GM12801 (cell line): ENCODE results near the gene PRKRA.

Experiments
- TF ChIP-seq, protein P1 (sequence below): IDR thresholded peaks from one replicate; pipeline ENCODE4 v1.5.1; 2011; ENCODE audit warnings: control low read depth; ENCODE audit not compliant: insufficient read length; ENCODE audit errors: extremely low read depth

PRKRA gene

DNA sequence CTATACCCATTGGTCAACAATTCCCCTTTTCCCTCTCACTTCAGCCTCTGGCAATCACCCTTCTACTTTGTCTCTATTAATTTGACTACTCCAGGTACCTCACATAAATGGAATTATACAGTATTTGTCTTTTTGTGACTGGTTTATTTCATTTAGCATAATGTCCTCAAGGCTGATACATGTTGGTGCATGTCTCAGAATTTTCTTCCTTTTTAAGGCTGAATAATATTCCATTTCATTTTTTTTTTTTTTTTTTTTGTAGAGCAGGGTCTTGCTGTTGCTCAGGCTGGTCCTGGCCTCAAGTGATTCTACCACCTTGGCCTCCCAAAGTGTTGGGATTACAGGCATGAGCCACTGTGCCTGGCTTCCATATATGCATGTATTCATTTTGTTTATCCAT is 25.5 kb upstream of the PRKRA start:
- TF ChIP-seq, protein P1, sequence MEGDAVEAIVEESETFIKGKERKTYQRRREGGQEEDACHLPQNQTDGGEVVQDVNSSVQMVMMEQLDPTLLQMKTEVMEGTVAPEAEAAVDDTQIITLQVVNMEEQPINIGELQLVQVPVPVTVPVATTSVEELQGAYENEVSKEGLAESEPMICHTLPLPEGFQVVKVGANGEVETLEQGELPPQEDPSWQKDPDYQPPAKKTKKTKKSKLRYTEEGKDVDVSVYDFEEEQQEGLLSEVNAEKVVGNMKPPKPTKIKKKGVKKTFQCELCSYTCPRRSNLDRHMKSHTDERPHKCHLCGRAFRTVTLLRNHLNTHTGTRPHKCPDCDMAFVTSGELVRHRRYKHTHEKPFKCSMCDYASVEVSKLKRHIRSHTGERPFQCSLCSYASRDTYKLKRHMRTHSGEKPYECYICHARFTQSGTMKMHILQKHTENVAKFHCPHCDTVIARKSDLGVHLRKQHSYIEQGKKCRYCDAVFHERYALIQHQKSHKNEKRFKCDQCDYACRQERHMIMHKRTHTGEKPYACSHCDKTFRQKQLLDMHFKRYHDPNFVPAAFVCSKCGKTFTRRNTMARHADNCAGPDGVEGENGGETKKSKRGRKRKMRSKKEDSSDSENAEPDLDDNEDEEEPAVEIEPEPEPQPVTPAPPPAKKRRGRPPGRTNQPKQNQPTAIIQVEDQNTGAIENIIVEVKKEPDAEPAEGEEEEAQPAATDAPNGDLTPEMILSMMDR: no peak

- TF ChIP-seq, protein P1: no peak
These were observed 23.6 kb upstream of the PRKRA start for GRCh38 chr2:178474560-178474959.

DNA sequence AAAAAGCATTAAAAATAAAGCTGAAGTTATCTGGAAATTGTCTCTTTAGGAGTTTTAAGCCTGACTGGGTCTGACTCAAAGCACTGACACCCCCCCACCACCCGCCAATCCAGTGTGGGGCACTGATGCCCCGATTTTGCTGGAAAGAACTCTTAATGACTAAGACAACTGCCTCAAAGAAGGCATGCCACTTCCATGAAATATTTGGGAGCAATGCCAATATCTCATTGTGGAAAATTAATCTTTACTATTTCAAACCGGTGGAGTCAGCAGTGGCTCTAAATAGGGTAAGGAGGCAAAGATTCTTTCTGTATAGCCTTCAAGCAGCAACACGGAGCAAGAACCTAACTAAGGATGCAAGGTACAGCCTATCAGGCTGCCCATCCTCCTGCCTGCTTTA is 23.0 kb upstream of the PRKRA start:
- TF ChIP-seq, protein P1: no peak

DNA sequence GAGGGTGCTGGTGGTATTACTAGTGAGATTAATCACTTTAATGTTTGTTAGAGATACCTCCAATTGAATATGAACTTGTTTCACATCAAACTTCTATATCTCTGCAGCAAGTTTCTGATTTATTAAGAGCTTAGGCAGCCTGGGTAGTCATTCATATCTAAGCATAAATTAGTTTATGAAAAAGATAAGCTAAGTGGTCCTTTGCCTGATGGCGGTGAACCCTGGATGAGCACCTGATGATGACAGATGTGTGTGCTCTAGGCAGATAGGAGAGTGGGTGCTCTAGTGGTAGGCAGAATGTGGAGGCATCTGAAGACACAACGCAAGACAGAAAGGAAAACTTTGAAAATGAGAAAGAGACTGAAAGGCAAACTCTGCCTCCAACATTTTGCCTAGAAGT is 22.4 kb upstream of the PRKRA start:
- TF ChIP-seq, protein P1: no peak

- TF ChIP-seq, protein P1: no peak
These were observed 18.4 kb upstream of the PRKRA start for GRCh38 chr2:178469219-178469849.

- TF ChIP-seq, protein P1: no peak
These were observed 6.5 kb upstream of the PRKRA start for GRCh38 chr2:178457390-178457886.

DNA sequence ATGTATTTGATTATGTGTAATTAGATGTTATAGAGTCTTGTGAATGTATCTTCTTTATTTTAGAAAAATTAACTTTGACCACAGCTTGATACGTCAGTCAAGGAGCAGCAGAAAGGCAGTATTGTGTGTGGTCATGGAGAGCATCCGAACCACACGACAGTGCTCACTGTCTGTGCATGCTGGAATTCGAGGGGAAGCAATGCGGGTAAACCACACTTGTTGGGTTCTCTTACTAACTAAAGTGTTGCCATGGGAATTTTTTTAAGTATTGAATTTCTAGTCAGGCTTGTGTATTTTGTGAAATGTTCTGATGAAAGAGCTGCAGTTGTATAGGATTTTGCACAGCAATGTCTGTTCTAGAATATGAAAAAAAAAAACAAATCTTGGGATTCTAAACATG is 5.0 kb upstream of the PRKRA start:
- TF ChIP-seq, protein P1: no peak

DNA sequence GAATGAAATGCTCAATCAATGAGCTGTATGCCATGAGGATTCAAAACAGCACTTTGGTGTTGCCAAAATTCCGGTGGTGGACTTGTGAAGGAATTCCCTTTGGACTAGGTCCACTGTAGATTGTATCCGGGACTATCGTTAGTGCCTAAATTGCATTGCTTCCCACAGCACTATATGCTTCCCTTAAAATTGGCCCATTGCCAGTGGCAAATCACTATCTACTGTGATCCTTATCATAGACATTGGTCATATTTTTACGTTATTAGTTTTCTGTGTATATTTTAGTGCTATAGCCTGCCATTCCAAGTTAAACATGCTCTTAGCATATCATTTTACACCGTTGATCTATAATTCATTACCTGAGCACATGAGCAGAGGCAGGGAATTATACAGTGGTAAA is 1.9 kb upstream of the PRKRA start:
- TF ChIP-seq, protein P1: no peak
